NB4 (cell line): ENCODE measurements around the gene TRMT44.

ENCODE experiments used
- POLR2A ChIP-seq: IDR thresholded peaks from 2 replicates; pipeline ENCODE4 v1.6.1; 2011; ENCODE audit warnings: mild to moderate bottlenecking; ENCODE audit not compliant: insufficient read length; ENCODE audit errors: extremely low read depth
- TF ChIP-seq, protein P1 (sequence below): IDR thresholded peaks from one replicate; pipeline ENCODE4 v1.5.1; 2012; ENCODE audit warnings: low read depth, low read length
- TF ChIP-seq, protein P2 (sequence below): IDR thresholded peaks from 2 replicates; pipeline ENCODE4 v1.6.1; 2011; ENCODE audit warnings: low read depth, low read length

DNA sequence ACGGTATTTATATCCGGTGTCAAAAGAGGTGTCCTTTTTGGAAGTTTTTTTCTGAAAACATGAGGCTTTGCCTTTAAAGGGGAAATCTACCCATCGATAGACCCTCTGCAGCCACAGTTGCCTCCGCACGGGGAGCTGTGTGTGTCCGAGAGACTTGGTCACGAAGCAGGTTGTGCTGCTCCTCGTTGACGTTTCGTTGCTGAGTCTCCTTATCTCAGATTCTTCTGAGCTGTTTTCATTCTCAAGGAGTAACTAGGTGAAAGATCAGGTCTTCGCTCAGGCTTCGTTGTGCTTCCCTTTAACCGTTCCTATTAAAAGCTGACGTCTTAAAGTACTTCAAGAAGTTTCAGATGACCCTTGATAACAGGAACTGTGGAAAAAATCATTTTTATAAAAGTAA is 23.8 kb downstream of the TRMT44 start:
- TF ChIP-seq, protein P1, sequence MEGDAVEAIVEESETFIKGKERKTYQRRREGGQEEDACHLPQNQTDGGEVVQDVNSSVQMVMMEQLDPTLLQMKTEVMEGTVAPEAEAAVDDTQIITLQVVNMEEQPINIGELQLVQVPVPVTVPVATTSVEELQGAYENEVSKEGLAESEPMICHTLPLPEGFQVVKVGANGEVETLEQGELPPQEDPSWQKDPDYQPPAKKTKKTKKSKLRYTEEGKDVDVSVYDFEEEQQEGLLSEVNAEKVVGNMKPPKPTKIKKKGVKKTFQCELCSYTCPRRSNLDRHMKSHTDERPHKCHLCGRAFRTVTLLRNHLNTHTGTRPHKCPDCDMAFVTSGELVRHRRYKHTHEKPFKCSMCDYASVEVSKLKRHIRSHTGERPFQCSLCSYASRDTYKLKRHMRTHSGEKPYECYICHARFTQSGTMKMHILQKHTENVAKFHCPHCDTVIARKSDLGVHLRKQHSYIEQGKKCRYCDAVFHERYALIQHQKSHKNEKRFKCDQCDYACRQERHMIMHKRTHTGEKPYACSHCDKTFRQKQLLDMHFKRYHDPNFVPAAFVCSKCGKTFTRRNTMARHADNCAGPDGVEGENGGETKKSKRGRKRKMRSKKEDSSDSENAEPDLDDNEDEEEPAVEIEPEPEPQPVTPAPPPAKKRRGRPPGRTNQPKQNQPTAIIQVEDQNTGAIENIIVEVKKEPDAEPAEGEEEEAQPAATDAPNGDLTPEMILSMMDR: no peak
- TF ChIP-seq POLR2A: no peak
- TF ChIP-seq, protein P2, sequence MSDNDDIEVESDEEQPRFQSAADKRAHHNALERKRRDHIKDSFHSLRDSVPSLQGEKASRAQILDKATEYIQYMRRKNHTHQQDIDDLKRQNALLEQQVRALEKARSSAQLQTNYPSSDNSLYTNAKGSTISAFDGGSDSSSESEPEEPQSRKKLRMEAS: no peak
